Spleen (tissue), 7 donors: ENCODE measurements around the gene PRDX5.

ENCODE experiments used
- CTCF ChIP-seq, 11 experiments: fragments of 200-600 bp in 7 of 11; fragments of 450-650 bp in 4 of 11; sonication (generic) in 4 of 11; IDR thresholded peaks in 8 of 11; conservative IDR thresholded peaks in 3 of 11; 1 replicate in 7 of 11; 2 replicates in 4 of 11; pipeline versions ENCODE4 v1.4.0 to v1.8.0; 2016 to 2021; ENCODE audit warnings: antibody characterized with exemption in 11 of 11, inconsistent platforms in 4 of 11, mild to moderate bottlenecking in 1 of 11
- POLR2A ChIP-seq, 3 donors: fragments of 450-650 bp; IDR thresholded peaks; one replicate each; pipeline ENCODE4 v1.5.1; 2017; ENCODE audit warnings: antibody characterized with exemption in 3 of 3, mild to moderate bottlenecking in 1 of 3
- donor health status: DM: no; HTN: no; CAD: no; lungs with moderate emphysema.
- donor health status: DM: no; HTN: no; CAD: no.
- donor health status: DM: no; HTN: no; CAD: no.

- TF ChIP-seq POLR2A (IDR thresholded peaks at IDR 0.05) (no peak), CTCF (IDR thresholded peaks at IDR 0.05 in 8 of 11, conservative IDR thresholded peaks at IDR 0.05 in 3 of 11) (no peak)
These were observed 2.9 kb upstream of the PRDX5 start for GRCh38 chr11:64314805-64315561.
